Smooth muscle cell (in vitro differentiated cells): ENCODE measurements around the gene OPHN1. TPM values are rescaled to one million over a fixed set of nuclear protein-coding genes. Genes with fewer than 3 reads are reported as not detected.

ENCODE experiments used
- DNase-seq: peaks from one replicate; lab custom pipeline; 2025; ENCODE audit not compliant: unreplicated experiment; lab: John Stamatoyannopoulos, UW
- H2AFZ ChIP-seq: fragments of 200-600 bp; sonication (generic); 2 replicates; pipeline ENCODE4 v1.6.0; 2016; ENCODE audit warnings: antibody characterized with exemption, low read depth, mild to moderate bottlenecking
- H3F3A ChIP-seq: fragments of 200-600 bp; sonication (generic); 2 replicates; pipeline ENCODE4 v1.6.0; 2017; ENCODE audit warnings: antibody characterized with exemption, low read depth
- H3K27ac ChIP-seq: fragments of 200-600 bp; sonication (generic); 2 replicates; pipeline ENCODE4 v1.5.1; 2016; ENCODE audit warnings: low read depth, mild to moderate bottlenecking
- H3K27me3 ChIP-seq: fragments of 200-600 bp; sonication (generic); 2 replicates; pipeline ENCODE4 v1.6.1; 2016; ENCODE audit warnings: low read depth, mild to moderate bottlenecking
- H3K36me3 ChIP-seq: fragments of 200-600 bp; sonication (generic); 2 replicates; pipeline ENCODE4 v1.5.1; 2016; ENCODE audit warnings: low read depth
- H3K4me1 ChIP-seq: fragments of 200-600 bp; sonication (generic); 2 replicates; pipeline ENCODE4 v1.5.1; 2016; ENCODE audit warnings: low read depth
- H3K4me2 ChIP-seq: fragments of 200-600 bp; sonication (generic); 2 replicates; pipeline ENCODE4 v1.6.0; 2016; ENCODE audit warnings: mild to moderate bottlenecking
- H3K4me3 ChIP-seq: fragments of 200-600 bp; sonication (generic); 2 replicates; pipeline ENCODE4 v1.5.1; 2016; ENCODE audit warnings: mild to moderate bottlenecking
- H3K79me2 ChIP-seq: fragments of 200-600 bp; sonication (generic); 2 replicates; pipeline ENCODE4 v1.6.0; 2016; ENCODE audit warnings: low read depth, mild to moderate bottlenecking
- H3K9ac ChIP-seq: fragments of 200-600 bp; sonication (generic); 2 replicates; pipeline ENCODE4 v1.6.0; 2016; ENCODE audit warnings: low read depth
- H3K9me3 ChIP-seq: fragments of 200-600 bp; sonication (generic); replicated peaks from 2 replicates; pipeline ENCODE4 v1.5.1; 2016; ENCODE audit warnings: low read depth
- H4K20me1 ChIP-seq: fragments of 200-600 bp; sonication (generic); 2 replicates; pipeline ENCODE4 v1.6.0; 2016; ENCODE audit warnings: low read depth
- CTCF ChIP-seq: fragments of 200-600 bp; sonication (generic); IDR thresholded peaks from 2 replicates; pipeline ENCODE4 v1.5.1; 2017; ENCODE audit warnings: borderline replicate concordance, mild to moderate bottlenecking, antibody characterized with exemption; ENCODE audit not compliant: insufficient read depth, poor library complexity, severe bottlenecking
- WGBS: methylation state at CpG from one replicate; pipeline ENCODE4 v1.1.7; 2016; ENCODE audit warnings: low lambda C conversion rate; 5-methylcytosine and 5-hydroxymethylcytosine counted together
- polyA plus RNA-seq: library from polyadenylated mRNA; unstranded; fragments of >200 nt; fragmentation: Nextera tagmentation; extraction: Ambion mirVana; gene quantifications from 2 replicates; pipeline ENCODE4 v1.2.1, GENCODE V29; 2016
- total RNA-seq: library from RNA; depleted of rRNA; stranded (reverse); fragments of >200 nt; gene quantifications from 2 replicates; pipeline ENCODE4 v1.2.3, GENCODE V29; 2014

Gene OPHN1, protein sequence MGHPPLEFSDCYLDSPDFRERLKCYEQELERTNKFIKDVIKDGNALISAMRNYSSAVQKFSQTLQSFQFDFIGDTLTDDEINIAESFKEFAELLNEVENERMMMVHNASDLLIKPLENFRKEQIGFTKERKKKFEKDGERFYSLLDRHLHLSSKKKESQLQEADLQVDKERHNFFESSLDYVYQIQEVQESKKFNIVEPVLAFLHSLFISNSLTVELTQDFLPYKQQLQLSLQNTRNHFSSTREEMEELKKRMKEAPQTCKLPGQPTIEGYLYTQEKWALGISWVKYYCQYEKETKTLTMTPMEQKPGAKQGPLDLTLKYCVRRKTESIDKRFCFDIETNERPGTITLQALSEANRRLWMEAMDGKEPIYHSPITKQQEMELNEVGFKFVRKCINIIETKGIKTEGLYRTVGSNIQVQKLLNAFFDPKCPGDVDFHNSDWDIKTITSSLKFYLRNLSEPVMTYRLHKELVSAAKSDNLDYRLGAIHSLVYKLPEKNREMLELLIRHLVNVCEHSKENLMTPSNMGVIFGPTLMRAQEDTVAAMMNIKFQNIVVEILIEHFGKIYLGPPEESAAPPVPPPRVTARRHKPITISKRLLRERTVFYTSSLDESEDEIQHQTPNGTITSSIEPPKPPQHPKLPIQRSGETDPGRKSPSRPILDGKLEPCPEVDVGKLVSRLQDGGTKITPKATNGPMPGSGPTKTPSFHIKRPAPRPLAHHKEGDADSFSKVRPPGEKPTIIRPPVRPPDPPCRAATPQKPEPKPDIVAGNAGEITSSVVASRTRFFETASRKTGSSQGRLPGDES
- total RNA-seq (2.3 and 7.1 TPM in 2 replicates), polyA plus RNA-seq (0.85 and 1.1 TPM in 2 replicates)

GRCh38 chrX:68433155-68433980 is at the start of gene OPHN1:
Gene OPHN1 (minus strand): TSS chrX:68433495. CDS start chrX:68433020, 475 bp downstream.
- H3K79me2 ChIP-seq, result no peaks in the 10 kb centered on the region
- no peaks in the 10 kb centered on the region for H3K9me3 ChIP-seq
- H2AFZ ChIP-seq, result peak within 1 kb of the TSS; percentile 90
- H3K27ac ChIP-seq, result no peak within 1 kb of the TSS
- no peaks in the 10 kb centered on the region for H3K36me3 ChIP-seq
- H3K4me3 ChIP-seq, result peak within 1 kb of the TSS; percentile 72
- H3K4me2 ChIP-seq, result peak within 1 kb of the TSS; percentile 84
- WGBS, result 35% methylated on average over 57 of the region's 57 CpGs
- TF ChIP-seq CTCF, result no peak
- H3K4me1 ChIP-seq, result no peaks in the 10 kb centered on the region
- no peak within 1 kb of the TSS for H3K9ac ChIP-seq
- peak; percentile 24 for DNase-seq
- no peaks in the 10 kb centered on the region for H4K20me1 ChIP-seq
- H3F3A ChIP-seq, result no peaks in the 10 kb centered on the region
- H3K27me3 ChIP-seq, result no peaks in the 10 kb centered on the region

DNA sequence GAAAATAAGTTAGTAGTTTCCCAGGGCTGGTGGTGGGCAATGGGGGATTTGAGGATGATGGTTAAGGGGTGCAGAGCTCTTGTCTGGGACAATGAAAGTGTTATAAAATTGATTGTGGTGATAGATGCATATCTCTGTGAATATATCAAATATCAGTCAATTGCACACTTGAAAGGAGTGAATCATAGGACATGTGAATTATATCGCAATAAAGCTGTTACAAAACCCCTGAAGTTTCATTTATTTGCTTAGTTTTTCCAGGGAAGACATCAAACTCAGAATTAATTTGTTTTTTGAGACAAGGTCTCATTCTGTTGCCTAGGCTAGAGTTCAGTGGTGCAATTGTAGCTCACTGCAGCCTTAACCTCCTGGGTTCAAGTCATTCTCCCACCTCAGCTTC is 47.7 kb upstream of the OPHN1 start:
- no peak overlapping the region for H3K9ac ChIP-seq

GRCh38 chrX:68464796-68465195 is 31.5 kb upstream of the OPHN1 start:
- H3K27me3 ChIP-seq, result no peaks in the 10 kb centered on the region
- no peak for DNase-seq
- H3K4me2 ChIP-seq, result no peak overlapping the region
- H3K9ac ChIP-seq, result no peak overlapping the region
- no peak overlapping the region for H2AFZ ChIP-seq
- H3K4me1 ChIP-seq, result no peaks in the 10 kb centered on the region
- no peak overlapping the region for H3K27ac ChIP-seq
- WGBS, result 84% methylated on average over 4 of the region's 4 CpGs
- no peak overlapping the region for H3K4me3 ChIP-seq
- H4K20me1 ChIP-seq, result no peaks in the 10 kb centered on the region
- H3K79me2 ChIP-seq, result no peaks in the 10 kb centered on the region
- no peaks in the 10 kb centered on the region for H3K36me3 ChIP-seq
- no peaks in the 10 kb centered on the region for H3K9me3 ChIP-seq
- no peaks in the 10 kb centered on the region for H3F3A ChIP-seq
- TF ChIP-seq CTCF, result no peak

More for the DNA sequence above, 47.7 kb upstream of the OPHN1 start:
- 86% methylated on average over 1 of the region's 1 CpG for WGBS
- Histone ChIP-seq H3K27ac (no peak overlapping the region), H3K27me3 (no peaks in the 10 kb centered on the region), H3K9me3 (no peaks in the 10 kb centered on the region), H3K36me3 (no peaks in the 10 kb centered on the region), H4K20me1 (no peaks in the 10 kb centered on the region), H3K4me2 (no peak overlapping the region), H3K4me1 (no peaks in the 10 kb centered on the region), H2AFZ (no peak overlapping the region), H3K4me3 (no peak overlapping the region), H3K79me2 (no peaks in the 10 kb centered on the region), H3F3A (no peaks in the 10 kb centered on the region)
- no peak for DNase-seq
- no peak for TF ChIP-seq CTCF
